HG02588 (cell line): ENCODE data around the gene LEF1.

Experiments used
- ATAC-seq: cut with Tn5 transposase; IDR thresholded peaks from one replicate; pipeline ENCODE4 v1.9.1; 2021; ENCODE audit warnings: mild to moderate bottlenecking, moderate library complexity; ENCODE audit not compliant: unreplicated experiment

LEF1 gene

GRCh38 chr4:108003982-108004515, 164.7 kb downstream of the LEF1 start:
- ATAC-seq = no peak

- ATAC-seq = no peak
Observed at GRCh38 chr4:108001540-108002135, 167.1 kb downstream of the LEF1 start.

DNA sequence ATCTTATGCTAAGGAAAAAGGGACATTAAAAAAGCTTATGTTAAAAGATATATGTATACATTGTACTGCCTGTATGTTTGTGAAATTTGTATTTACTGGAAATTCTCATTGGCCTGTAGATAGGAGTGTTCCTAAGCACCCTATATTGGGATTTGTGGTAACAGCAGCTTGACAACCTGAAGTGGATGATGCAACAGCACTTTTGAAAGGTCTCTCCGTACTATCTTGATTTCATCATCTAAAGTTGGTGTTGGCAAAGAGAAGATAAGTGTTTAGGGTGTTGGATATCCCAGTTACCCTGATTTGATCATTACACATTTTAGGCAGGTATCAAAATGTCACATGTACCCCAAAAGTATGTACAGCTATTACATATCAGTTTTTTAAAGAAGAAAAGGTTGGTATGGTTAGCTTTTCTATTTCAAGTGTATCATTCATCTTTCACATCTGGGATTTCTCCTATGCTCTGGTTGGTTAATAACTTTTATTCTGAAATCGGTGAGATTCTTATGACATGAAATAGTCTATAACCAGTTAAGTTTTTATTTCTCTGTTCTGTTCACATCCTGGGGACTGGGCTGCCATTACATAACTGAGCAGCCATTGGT, 168.7 kb downstream of the LEF1 start:
- ATAC-seq = no peak

GRCh38 chr4:107997794-107998193, 170.9 kb downstream of the LEF1 start:
- ATAC-seq = no peak
